HG03108 (cell line): ENCODE data around the gene VSX1.

Source experiments
- ATAC-seq: cut with Tn5 transposase; IDR thresholded peaks from one replicate; pipeline ENCODE4 v1.9.1; 2021; ENCODE audit warnings: moderate library complexity; ENCODE audit not compliant: unreplicated experiment

Gene VSX1

GRCh38 chr20:25087186-25087929, 5.4 kb upstream of the VSX1 start:
- no peak for ATAC-seq

GRCh38 chr20:25085756-25086495, 4.0 kb upstream of the VSX1 start:
- ATAC-seq, result no peak

GRCh38 chr20:25084626-25085187, 2.8 kb upstream of the VSX1 start:
- no peak for ATAC-seq

GRCh38 chr20:25083773-25084625, 2.1 kb upstream of the VSX1 start:
- no peak for ATAC-seq

- no peak for ATAC-seq
These were observed 1.3 kb upstream of the VSX1 start for GRCh38 chr20:25083141-25083772.

DNA sequence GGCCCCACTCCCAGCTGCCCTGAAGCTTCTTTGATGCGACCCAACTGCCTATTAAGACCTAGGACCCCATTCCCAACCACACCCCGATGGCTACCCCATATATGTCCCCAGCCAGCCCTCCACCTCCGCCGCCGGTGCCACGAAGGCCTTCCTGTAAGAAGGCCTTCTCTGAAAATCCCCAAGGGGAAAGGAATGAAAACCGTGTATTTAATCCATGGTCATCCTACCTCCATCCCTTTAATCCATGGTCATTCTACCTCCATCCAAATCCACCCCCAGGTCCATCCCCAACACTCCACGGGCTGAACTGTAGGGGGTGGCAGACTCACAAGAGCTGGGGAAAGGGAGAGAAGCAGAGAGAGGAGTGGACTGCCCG, 545 bp upstream of the VSX1 start:
- ATAC-seq, result no peak

DNA sequence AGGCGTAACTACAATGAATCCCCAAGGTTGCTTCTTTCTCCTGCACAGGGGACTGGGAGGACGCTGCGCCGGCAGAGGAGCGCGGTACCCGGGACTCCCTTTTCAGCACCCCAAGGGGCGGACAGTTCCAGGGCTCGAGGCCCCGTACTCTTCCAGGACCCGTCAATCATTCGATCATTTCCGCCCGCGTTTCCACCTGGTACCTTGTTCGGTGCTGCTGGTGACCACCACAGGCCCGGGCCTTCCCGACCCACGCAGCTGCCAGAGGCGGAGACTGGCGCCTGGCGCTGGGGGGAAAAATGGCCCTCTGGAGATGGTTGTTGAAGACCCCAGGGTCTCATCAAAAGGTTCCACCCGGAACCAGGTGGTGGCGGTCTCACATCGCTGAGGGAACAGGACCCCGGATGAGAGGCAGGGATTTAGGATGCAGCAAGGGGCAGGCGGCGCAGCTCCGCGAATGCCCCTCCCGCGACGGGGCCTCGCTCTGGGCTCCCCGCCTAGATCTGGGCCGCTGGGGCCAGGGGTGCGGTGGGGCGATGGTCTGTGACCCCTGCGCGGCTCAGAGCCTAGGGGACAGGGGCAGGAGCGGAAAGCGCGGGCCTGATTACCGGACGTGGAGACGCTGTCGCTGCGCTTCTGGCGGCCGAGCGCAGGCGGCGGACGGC, 744 bp downstream of the VSX1 start:
- no peak for ATAC-seq

- ATAC-seq, result no peak
These were observed 2.8 kb downstream of the VSX1 start for GRCh38 chr20:25079171-25079570.

GRCh38 chr20:25078662-25079061, 3.3 kb downstream of the VSX1 start:
- no peak for ATAC-seq

GRCh38 chr20:25077610-25078169, 4.3 kb downstream of the VSX1 start:
- ATAC-seq, result no peak

DNA sequence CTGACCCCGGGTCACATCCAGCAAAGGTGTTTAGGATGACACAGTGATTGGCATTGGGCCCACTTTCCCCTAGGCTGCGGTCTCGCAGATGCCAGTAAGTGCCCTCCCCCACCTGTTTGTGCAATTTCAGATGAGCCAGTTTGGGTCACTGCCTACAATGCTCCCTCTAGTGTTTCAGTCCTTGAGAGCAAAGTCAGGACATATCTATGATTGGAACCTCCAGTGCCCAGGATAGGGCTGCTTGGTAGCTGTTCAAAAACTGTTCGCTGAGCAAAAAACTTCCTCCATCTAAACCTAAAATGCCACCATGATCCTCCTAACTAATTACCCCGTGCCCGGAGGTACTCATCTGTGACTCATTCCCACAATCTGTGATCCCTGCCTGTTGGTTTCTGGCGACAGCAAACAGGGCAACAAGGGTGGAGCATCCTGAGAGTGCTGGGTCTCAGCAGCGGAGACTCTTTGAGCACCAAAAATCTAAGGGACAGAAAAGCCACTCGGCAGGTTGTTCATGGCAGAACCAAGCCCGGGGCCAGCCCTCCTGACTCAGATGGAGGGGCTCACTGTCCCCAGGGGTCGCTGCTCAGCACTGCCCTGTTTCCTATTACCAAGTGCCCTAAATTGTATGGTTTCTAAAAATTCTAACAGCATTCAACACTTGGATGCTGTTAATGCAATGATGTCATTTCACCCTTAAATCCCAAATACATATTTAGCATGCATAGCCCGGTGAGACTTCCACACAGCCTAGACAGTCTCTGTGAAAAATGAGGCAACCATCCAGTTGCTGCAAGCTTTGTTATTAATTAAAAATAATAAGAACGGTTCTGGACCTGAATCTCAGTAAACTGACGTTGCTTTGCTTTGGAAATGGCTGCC, 5.0 kb downstream of the VSX1 start:
- no peak for ATAC-seq

- no peak for ATAC-seq
These were observed 5.7 kb downstream of the VSX1 start for GRCh38 chr20:25076201-25076600.

- no peak for ATAC-seq
These were observed 8.4 kb downstream of the VSX1 start for GRCh38 chr20:25073544-25073943.

DNA sequence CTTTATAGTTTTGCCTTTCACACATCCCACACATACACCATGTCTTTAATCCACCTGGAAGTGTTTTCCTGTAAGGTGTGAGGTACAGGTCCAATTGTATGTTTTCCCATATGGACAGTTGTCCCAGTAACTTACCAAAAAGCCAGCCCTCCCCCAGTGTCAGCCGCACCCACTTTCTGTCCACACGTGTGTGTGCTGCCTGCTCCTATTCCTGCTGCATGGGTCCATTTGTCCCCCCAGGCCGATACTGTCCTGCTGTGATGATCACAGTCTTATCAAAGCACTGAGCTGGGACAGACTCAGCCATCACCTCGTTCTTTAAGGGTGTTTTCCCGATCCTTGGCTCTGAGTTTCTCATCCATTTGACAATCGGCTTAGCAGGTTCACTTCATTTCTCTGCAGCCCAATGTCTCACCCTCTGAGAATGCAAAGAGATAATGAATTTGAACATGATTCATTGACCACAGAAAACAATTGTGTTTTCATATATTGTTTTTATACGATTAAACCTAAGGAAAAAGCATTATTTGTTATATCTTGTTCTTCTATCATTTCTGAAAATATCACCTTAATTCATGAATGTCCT, 9.6 kb downstream of the VSX1 start:
- no peak for ATAC-seq

DNA sequence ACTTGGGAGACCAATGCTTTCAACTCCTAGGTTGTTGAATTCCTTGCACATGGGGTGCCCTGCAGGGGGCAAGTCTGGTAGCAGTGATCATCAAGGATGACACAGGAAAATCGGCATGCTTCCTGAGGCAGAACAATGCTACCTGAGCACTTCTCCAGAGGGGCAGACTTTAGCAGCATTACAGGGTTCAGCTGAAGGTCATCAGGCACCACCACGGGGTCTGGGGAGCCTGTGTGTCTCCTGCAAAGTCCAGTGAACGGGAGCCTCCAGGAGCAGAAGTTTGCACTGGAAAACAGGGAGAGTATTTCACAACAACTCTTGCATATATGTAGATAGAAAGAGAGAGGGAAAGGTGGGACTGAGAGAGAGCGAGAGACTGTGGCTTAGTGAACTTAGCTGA, 10.2 kb downstream of the VSX1 start:
- no peak for ATAC-seq

DNA sequence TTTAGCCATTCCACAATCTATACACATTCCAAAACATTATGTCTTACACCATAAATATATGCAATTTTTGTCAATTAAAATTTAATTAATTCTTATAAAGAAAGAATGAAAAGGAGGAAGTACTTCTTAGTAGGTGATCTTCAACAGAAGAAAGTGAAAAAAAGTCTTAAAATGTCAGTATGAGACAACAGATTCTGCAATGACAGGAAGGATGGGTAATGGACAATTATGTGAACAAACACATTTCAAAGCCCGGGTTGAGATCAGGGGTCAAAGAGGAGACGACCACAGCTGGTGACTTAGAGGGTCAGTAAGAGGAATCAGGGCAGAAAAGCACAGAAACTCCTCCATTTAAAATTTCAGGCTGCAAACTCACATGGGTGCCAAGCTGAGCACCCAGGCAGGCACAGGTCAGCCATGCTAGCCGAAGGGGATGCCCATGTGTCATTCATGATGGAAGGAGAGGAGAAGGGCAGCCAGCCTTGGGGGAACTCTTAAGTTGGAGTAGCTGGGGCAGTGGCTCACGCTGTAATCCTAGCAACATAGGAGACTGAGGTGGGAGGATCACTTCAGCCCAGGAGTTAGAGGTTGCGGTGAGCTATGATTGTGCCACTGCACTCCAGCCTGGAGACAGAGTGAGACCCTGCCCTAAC, 11.0 kb downstream of the VSX1 start:
- no peak for ATAC-seq

GRCh38 chr20:25067102-25067987, 14.6 kb downstream of the VSX1 start:
- no peak for ATAC-seq
